Measurements from ENCODE around the gene ARMH3.
"Not testable (repeated sequence)": the region's sequence is repeated elsewhere in the genome, so short reads cannot be mapped to it uniquely, and the experiment has no call there.

The ARMH3 gene

GRCh38 chr10:102055647-102056419, at the start of gene ARMH3:
Gene ARMH3 (minus strand): TSS chr10:102056173. CDS start chr10:102040114, 16,059 bp downstream.
- peak; percentile 80 for DNase-seq

GRCh38 chr10:102102421-102102820, 46.4 kb upstream of the ARMH3 start:
- DNase-seq, result no peak

GRCh38 chr10:102101152-102101551, 45.2 kb upstream of the ARMH3 start:
- no peak for DNase-seq

GRCh38 chr10:102096449-102096848, 40.5 kb upstream of the ARMH3 start:
- DNase-seq, result no peak

- DNase-seq, result no peak
Measured at GRCh38 chr10:102090772-102091171, 34.8 kb upstream of the ARMH3 start.

GRCh38 chr10:102086196-102086595, 30.2 kb upstream of the ARMH3 start:
- no peak for DNase-seq

- no peak for DNase-seq
Measured at GRCh38 chr10:102085336-102085735, 29.4 kb upstream of the ARMH3 start.

GRCh38 chr10:102083541-102083940, 27.6 kb upstream of the ARMH3 start:
- DNase-seq, result no peak

GRCh38 chr10:102072673-102073527, 16.9 kb upstream of the ARMH3 start:
- peak; percentile 50 for DNase-seq

GRCh38 chr10:102069071-102069470, 13.1 kb upstream of the ARMH3 start:
- no peak for DNase-seq

- no peak for DNase-seq
Measured at GRCh38 chr10:102068216-102068615, 12.2 kb upstream of the ARMH3 start.

- DNase-seq, result no peak
Measured at GRCh38 chr10:102067091-102067916, 11.3 kb upstream of the ARMH3 start.

GRCh38 chr10:102066399-102067088, 10.6 kb upstream of the ARMH3 start:
- DNase-seq, result no peak

GRCh38 chr10:102065561-102066398, 9.8 kb upstream of the ARMH3 start:
- no peak for DNase-seq

- peak; percentile 46 for DNase-seq
Measured at GRCh38 chr10:102064868-102065560, 9.0 kb upstream of the ARMH3 start, which contains the start of gene HPS6. Gene HPS6 (plus strand): TSS chr10:102065349. CDS start chr10:102065475, 126 bp downstream.

GRCh38 chr10:102064503-102064867, 8.5 kb upstream of the ARMH3 start:
- DNase-seq, result no peak

- DNase-seq, result no peak
Measured at GRCh38 chr10:102059987-102060386, 4.0 kb upstream of the ARMH3 start.

- DNase-seq, result not testable (repeated sequence)
Measured at GRCh38 chr10:102054881-102055646, 909 bp downstream of the ARMH3 start.

- no peak for DNase-seq
Measured at GRCh38 chr10:102046095-102046494, 9.9 kb downstream of the ARMH3 start.

GRCh38 chr10:102045292-102045691, 10.7 kb downstream of the ARMH3 start:
- no peak for DNase-seq

All from NCI-H748 treated with DMSO at 0.1 percent for 48 hours (cell line).